ENCODE results near the gene ATP2B3.

GRCh38 chrX:153592966-153593688 is 75.7 kb downstream of the ATP2B3 start:
- TF ChIP-seq CTCF (IDR thresholded peaks at IDR 0.05) (no peak), POLR2A (IDR thresholded peaks at IDR 0.05) (no peak)
